ENCODE measurements around the gene TUBB4A. TPM values are rescaled to one million over a fixed set of nuclear protein-coding genes. Genes with fewer than 3 reads are reported as not detected.

The TUBB4A gene
- total RNA-seq, 1 experiment from 2014 or later, result not detected

DNA sequence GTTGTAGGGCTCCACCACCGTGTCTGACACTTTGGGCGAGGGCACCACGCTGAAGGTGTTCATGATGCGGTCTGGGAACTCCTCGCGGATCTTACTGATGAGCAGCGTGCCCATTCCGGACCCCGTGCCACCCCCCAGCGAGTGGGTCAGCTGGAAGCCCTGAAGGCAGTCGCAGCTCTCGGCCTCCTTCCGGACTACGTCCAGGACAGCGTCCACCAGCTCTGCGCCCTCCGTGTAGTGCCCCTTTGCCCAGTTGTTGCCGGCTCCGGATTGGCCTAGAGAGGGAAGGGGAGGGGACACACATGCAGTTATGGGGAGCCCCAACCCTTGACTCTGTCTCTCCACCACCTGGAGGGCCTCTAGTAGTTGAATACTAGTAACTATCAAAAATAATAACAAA lies 6.2 kb downstream of the TUBB4A start:
- no peak for DNase-seq (ENCODE audit: low read depth in 1 of 2, low spot score in 2 of 2)
- no peaks in the 10 kb centered on the region for H3K4me1 ChIP-seq (replicated peaks)
- no peak overlapping the region for H3K4me3 ChIP-seq
- no peaks in the 10 kb centered on the region for H3K36me3 ChIP-seq
- no peak overlapping the region for H3K27ac ChIP-seq
- H3K27me3 ChIP-seq (replicated peaks), result peaks cover 4% of the 10 kb centered on the region
- H3K9me3 ChIP-seq (replicated peaks), result no peaks in the 10 kb centered on the region; the same call in 1 of the 2 replicates

GRCh38 chr19:6494438-6495036 lies 7.6 kb downstream of the TUBB4A start:
- H3K4me3 ChIP-seq, result no peak overlapping the region
- H3K27me3 ChIP-seq (replicated peaks), result no peaks in the 10 kb centered on the region; the same call in 1 of the 2 replicates
- DNase-seq (ENCODE audit: low read depth in 1 of 2, low spot score in 2 of 2), result no peak
- H3K36me3 ChIP-seq, result no peaks in the 10 kb centered on the region
- H3K4me1 ChIP-seq (replicated peaks), result no peaks in the 10 kb centered on the region
- no peak overlapping the region for H3K27ac ChIP-seq
- H3K9me3 ChIP-seq (replicated peaks), result no peaks in the 10 kb centered on the region; the same call in 1 of the 2 replicates

- Histone ChIP-seq H3K9me3 (replicated peaks) (no peaks in the 10 kb centered on the region; the same call in 1 of the 2 replicates), H3K27me3 (replicated peaks) (no peaks in the 10 kb centered on the region), H3K27ac (no peak overlapping the region), H3K4me3 (no peak overlapping the region), H3K4me1 (replicated peaks) (no peaks in the 10 kb centered on the region), H3K36me3 (no peaks in the 10 kb centered on the region)
- no peak for DNase-seq (ENCODE audit: low read depth in 1 of 2, low spot score in 2 of 2)
These were observed 10.1 kb downstream of the TUBB4A start for GRCh38 chr19:6491802-6492592.

GRCh38 chr19:6490134-6490533 lies 12.0 kb downstream of the TUBB4A start:
- no peak for DNase-seq (ENCODE audit: low read depth in 1 of 2, low spot score in 2 of 2)
- H3K36me3 ChIP-seq, result no peaks in the 10 kb centered on the region
- no peak overlapping the region for H3K4me3 ChIP-seq
- no peaks in the 10 kb centered on the region for H3K27me3 ChIP-seq (replicated peaks)
- H3K9me3 ChIP-seq (replicated peaks), result no peaks in the 10 kb centered on the region; the same call in 1 of the 2 replicates
- H3K27ac ChIP-seq, result no peak overlapping the region
- H3K4me1 ChIP-seq (replicated peaks), result no peaks in the 10 kb centered on the region

- no peaks in the 10 kb centered on the region; the same call in 1 of the 2 replicates for H3K9me3 ChIP-seq (replicated peaks)
- no peaks in the 10 kb centered on the region for H3K27me3 ChIP-seq (replicated peaks)
- no peak overlapping the region for H3K4me3 ChIP-seq
- no peaks in the 10 kb centered on the region for H3K36me3 ChIP-seq
- no peak for DNase-seq (ENCODE audit: low read depth in 1 of 2, low spot score in 2 of 2)
- H3K4me1 ChIP-seq (replicated peaks), result no peaks in the 10 kb centered on the region
- no peak overlapping the region for H3K27ac ChIP-seq
These were observed 12.6 kb downstream of the TUBB4A start for GRCh38 chr19:6489278-6490061.

DNA sequence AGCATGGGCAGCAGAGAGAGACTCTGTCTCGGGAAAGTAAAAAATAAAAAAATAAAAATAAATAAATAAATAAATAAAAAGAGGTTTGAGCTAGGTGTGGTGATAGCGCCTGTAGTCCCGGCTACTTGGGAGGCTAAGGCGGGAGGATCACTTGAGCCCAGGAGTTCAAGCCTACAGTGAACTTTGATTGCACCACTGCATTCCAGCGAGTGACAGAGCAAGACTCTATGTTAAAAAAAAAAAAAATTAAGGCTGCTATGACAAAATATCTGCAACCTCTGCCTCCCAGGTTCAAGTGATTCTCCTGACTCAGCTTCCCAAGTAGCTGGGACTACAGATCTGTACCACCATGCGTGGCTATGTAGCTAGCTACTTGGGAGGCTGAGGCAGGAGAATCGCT lies 17.3 kb downstream of the TUBB4A start:
- Histone ChIP-seq H3K36me3 (no peaks in the 10 kb centered on the region), H3K27me3 (replicated peaks) (peaks cover 18% of the 10 kb centered on the region), H3K4me3 (no peak overlapping the region), H3K4me1 (replicated peaks) (no peaks in the 10 kb centered on the region), H3K27ac (no peak overlapping the region), H3K9me3 (replicated peaks) (no peaks in the 10 kb centered on the region)
- DNase-seq (ENCODE audit: low read depth in 1 of 2, low spot score in 2 of 2), result no peak

DNA sequence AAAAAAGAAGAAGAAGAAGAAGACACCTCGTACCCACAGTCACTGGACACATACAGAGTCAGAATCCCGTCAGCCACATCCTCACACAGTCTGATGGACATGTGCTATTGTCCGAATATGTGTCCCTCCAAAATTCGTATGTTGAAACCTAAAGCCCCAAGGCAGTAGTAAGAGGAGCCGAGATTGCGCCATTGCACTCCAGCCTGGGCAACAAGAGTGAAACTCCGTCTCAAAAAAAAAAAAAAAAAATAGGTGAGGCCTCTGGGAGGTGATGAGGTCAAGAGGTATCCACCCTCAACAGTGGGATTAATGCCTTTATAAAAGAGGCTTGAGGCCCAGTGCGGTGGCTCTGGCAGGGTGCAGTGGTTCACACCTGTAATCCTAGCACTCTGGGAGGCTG lies 17.9 kb downstream of the TUBB4A start:
- H3K36me3 ChIP-seq, result no peaks in the 10 kb centered on the region
- H3K27ac ChIP-seq, result no peak overlapping the region
- peaks cover 20% of the 10 kb centered on the region for H3K27me3 ChIP-seq (replicated peaks)
- no peaks in the 10 kb centered on the region for H3K9me3 ChIP-seq (replicated peaks)
- no peak for DNase-seq (ENCODE audit: low read depth in 1 of 2, low spot score in 2 of 2)
- no peaks in the 10 kb centered on the region for H3K4me1 ChIP-seq (replicated peaks)
- no peak overlapping the region for H3K4me3 ChIP-seq

DNA sequence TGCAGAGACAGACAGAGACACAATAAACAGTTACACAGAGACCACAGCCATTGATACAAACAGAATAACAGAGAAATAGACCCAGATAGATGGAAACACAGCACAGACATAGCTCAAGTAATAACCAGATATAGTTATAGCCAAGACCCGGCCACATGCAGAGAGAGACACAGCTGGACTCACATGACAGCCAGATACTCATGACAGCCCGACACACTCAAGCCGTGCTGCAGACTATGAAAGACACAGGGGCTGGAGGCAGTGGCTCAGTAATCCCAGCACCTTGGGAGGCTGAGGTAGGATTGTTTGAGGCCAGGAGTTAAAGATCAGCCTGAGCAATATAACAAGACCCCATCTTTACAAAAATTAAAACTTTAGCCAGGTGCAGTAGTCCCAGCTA lies 18.9 kb downstream of the TUBB4A start:
- no peaks in the 10 kb centered on the region for H3K36me3 ChIP-seq
- H3K27me3 ChIP-seq (replicated peaks), result peaks cover 25% of the 10 kb centered on the region
- no peaks in the 10 kb centered on the region for H3K9me3 ChIP-seq (replicated peaks)
- H3K27ac ChIP-seq, result no peak overlapping the region
- no peaks in the 10 kb centered on the region for H3K4me1 ChIP-seq (replicated peaks)
- no peak overlapping the region for H3K4me3 ChIP-seq
- no peak for DNase-seq (ENCODE audit: low read depth in 1 of 2, low spot score in 2 of 2)

- H3K36me3 ChIP-seq, result no peaks in the 10 kb centered on the region
- peaks cover 25% of the 10 kb centered on the region for H3K27me3 ChIP-seq (replicated peaks)
- H3K27ac ChIP-seq, result no peak overlapping the region
- H3K9me3 ChIP-seq (replicated peaks), result no peaks in the 10 kb centered on the region
- H3K4me1 ChIP-seq (replicated peaks), result no peaks in the 10 kb centered on the region
- no peak overlapping the region for H3K4me3 ChIP-seq
- no peak for DNase-seq (ENCODE audit: low read depth in 1 of 2, low spot score in 2 of 2)
These were observed 19.8 kb downstream of the TUBB4A start for GRCh38 chr19:6482343-6482686.

GRCh38 chr19:6481541-6482342 lies 20.4 kb downstream of the TUBB4A start, which contains the start of gene DENND1C:
Gene DENND1C (minus strand): TSS chr19:6481787. CDS start chr19:6481695, 92 bp downstream.
- Histone ChIP-seq H3K36me3 (no peaks in the 10 kb centered on the region), H3K4me1 (replicated peaks) (no peaks in the 10 kb centered on the region), H3K27ac (no peak within 1 kb of the TSS), H3K4me3 (no peak within 1 kb of the TSS), H3K9me3 (replicated peaks) (no peaks in the 10 kb centered on the region), H3K27me3 (replicated peaks) (peaks cover 27% of the 10 kb centered on the region)
- DNase-seq (ENCODE audit: low read depth in 1 of 2, low spot score in 2 of 2), result peak; percentile 26 to 55

DNA sequence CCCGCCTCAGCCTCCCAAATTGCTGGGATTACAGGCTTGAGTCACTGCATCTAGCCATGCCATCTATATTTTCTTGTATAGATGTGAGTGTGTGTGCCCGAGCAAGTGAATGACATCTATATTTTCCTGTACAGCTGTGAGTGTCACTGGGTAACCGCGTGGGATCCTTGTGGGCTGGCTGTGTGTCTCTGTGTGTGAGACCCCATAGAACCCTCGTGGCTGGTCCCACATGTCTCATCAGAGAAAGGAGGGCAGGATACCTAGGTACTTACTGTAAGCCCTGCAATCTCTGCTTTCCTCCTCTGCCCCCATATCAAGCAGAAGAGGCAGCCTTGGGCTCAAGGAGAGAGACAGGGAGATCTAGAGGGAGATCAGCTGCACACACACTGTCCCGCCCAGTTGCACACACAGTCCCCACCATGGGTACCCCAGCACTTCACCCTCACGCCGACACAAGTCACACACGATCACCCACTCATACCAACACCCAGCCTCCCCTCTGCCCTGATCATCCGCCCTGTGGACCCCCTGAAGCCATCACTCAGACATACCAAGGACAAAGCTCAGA lies 21.2 kb downstream of the TUBB4A start:
- DNase-seq (ENCODE audit: low read depth in 1 of 2, low spot score in 2 of 2), result no peak
- Histone ChIP-seq H3K27me3 (replicated peaks) (peaks cover 33% of the 10 kb centered on the region), H3K4me3 (no peak overlapping the region), H3K27ac (no peak overlapping the region), H3K36me3 (no peaks in the 10 kb centered on the region), H3K9me3 (replicated peaks) (no peaks in the 10 kb centered on the region), H3K4me1 (replicated peaks) (no peaks in the 10 kb centered on the region)

GRCh38 chr19:6479836-6480398 lies 22.2 kb downstream of the TUBB4A start:
- Histone ChIP-seq H3K27ac (no peak overlapping the region), H3K4me3 (no peak overlapping the region), H3K4me1 (replicated peaks) (no peaks in the 10 kb centered on the region), H3K36me3 (no peaks in the 10 kb centered on the region), H3K27me3 (replicated peaks) (peaks cover 42% of the 10 kb centered on the region), H3K9me3 (replicated peaks) (no peaks in the 10 kb centered on the region)
- no peak for DNase-seq (ENCODE audit: low read depth in 1 of 2, low spot score in 2 of 2)

DNA sequence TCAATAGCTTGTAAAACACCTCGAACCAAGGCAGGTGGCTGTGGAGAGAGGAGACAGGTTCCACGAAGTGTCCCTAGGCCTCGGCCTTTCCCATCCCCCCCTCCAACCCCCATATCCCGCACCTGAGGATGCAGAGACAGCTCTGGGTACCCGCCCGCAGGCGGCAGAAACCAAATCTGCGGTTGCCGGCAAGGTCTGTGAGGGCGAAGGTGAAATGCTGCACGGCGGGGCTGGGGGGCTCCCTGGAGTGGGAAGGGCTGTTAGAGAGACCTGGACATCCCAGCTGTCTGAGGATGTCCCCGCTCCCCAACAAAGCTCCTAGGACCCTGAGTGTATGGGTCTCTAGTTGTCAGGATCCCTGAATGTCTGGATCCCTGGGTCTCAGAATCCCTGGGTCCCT lies 23.3 kb downstream of the TUBB4A start:
- Histone ChIP-seq H3K27ac (no peak overlapping the region), H3K36me3 (no peaks in the 10 kb centered on the region), H3K4me3 (no peak overlapping the region), H3K9me3 (replicated peaks) (no peaks in the 10 kb centered on the region), H3K4me1 (replicated peaks) (no peaks in the 10 kb centered on the region), H3K27me3 (replicated peaks) (peaks cover 48% of the 10 kb centered on the region)
- DNase-seq (ENCODE audit: low read depth in 1 of 2, low spot score in 2 of 2), result no peak

All from SJSA1 (cell line).